ENCODE results near the gene SYTL2.

SYTL2 gene

GRCh38 chr11:85721191-85721590 lies 89.8 kb downstream of the SYTL2 start:
- DNase-seq, result no peak

- DNase-seq, result peak; percentile 96 to 99
Observed at GRCh38 chr11:85718991-85719807, 91.7 kb downstream of the SYTL2 start.

DNA sequence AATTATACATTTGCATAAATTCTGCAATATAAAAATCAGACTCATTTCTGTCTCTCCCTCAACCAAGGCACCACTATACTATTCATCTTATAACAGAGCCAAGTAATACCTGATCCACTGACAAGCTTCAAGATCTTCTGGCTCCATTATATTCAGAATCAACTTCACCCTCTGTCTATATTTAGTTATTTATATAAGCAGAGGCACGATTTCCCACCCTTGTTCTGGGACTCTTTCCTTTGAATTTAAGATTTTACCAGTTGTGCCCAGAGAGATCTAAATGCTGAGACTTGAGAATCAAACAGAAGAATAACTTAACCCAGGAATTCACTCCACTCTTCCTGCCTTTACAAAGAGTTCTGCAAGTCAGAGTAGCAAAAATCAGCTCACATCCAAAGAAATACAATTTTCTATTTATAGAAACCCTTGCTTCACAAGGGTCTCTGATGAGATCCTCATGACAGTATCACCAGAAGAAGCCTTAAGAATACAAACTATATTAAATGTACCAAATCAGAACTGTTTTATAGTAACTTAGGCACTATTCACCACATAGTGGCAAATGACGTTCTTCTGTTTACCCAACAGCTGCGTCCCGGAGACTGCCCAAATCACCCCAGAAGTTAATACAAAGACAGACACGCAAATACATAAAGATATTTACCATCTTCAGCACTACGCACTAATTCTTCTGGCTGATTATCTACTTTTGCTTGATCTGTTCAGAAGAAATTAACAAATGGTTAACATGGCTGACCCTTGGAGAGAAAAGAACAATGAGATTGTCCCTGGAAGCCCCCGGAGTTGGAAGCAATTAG lies 92.6 kb downstream of the SYTL2 start:
- DNase-seq, result no peak

GRCh38 chr11:85717429-85717828 lies 93.5 kb downstream of the SYTL2 start:
- no peak for DNase-seq

DNA sequence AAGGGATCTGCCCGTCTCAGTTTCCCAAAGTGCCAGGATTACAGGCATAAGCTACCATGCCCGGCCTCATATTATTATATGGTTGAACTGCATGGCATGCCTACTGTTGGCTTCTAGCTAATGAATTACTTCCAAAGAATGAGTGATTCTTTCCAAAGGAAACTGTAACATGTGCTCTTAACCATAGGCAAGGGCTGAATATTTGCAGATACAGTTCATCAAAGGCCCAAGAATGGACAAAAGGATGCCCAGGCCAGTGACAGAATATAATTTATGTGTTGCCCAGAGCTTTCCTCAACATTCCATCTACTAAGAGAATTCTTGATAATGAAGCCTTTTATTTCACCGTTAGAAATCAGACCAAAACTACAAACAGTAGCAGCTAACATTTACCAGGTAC lies 98.0 kb downstream of the SYTL2 start:
- DNase-seq, result no peak

DNA sequence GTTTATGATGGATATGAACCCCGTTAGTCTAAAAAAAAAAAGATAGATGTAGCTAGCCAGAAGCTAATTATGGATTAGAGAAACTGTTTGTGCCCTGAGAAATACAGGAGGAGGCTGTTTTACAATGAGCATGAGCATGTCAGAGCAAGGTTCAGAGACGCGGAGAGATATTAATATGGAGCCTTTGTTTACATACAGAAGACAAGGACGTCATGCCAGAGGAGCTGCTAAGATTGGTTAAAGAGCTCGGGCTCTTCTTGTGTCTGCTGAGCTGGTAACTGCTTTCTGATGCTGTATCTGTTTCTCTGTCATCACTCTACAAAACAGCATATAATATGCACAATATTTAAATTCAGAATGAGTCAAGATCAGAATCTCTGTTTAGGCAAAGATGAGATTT lies 100.0 kb downstream of the SYTL2 start:
- no peak for DNase-seq

DNA sequence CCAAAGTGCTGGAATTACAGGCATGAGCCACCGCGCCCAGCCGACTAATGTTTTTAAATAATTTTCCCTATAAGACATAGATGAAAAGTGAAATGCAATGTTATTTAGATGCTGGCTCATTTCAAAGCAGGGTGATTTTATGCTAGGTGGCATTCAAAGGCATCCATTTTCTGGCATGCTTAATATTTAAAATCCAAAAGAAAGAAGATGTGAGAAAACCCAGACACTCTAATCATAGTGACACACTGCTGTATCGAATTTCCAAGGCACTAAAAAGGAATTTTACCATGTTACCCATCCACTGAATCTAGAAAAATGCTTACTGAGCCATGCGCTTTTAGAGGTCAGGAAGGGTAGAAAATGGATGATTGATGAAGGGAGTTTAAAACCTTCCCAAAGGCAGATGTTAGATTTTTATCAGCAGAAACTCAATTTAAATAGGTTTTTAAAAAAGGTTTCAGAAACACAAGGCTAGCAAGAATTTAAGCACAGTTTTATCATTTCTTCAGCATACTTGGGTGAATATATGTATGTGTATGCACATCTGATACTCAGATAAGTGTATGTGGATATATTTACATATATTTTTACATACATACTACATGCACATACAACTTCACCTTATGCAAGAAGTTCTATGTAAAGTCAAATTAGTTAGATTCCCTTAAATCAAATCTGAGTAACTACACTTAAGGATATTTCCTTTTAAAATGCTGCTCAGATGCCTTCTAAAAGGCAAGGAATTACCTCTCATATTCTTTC lies 100.8 kb downstream of the SYTL2 start:
- DNase-seq, result no peak

GRCh38 chr11:85705800-85706199 lies 105.1 kb downstream of the SYTL2 start:
- DNase-seq, result no peak

DNA sequence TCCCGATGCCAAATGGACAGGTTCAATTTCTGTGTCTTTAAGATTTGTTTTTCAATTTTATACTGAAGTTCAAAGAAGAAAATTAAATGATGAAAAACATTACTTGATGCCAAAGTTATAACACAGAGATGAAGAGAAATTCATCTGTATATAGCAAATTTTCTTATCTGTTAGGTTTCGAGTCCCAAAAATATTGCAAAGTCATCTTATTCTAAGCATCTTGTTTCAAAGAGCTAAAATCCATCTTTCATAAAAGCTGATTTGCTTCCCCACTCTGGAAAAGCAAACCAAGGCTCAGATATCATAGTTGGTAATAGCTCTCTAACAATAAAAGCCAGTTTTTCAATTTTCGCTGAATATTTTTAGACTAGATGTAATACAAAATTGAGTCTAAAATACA lies 106.0 kb downstream of the SYTL2 start:
- DNase-seq, result no peak

DNA sequence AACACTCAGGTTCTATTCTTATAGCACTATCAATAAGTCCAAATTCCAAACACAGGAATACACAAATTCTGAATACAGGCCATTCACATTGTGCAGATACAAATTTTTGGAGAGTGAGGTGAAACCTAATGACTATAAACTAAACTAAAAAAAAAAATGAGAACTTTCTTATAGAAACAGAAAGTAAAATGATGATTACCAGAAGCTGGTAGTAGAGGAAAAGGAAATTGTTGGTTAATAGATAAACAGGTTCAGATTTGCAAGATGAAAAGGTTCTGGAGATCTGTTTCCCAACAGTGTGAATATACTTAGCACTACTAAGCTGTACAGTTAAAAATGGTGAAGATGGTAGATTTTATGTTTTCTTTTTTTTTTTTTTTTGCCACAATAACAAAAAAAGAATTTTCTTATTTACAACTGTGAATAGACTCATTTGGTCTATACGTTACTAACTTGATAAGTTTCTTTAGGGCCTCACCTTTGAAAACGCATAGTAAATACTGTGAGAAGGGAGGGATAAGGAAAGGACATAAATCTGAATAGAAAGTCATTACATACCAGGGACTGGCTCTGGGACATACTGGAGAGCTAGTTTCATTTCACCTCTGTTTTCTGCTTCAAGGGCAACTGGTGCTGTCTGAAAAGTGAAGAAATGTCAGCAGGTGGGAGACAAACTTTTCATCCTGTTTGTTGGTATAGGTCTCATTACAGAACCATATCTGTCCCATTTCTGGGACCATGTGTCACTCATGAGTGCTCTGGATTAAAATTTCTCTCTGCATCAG lies 110.8 kb downstream of the SYTL2 start:
- no peak for DNase-seq

DNA sequence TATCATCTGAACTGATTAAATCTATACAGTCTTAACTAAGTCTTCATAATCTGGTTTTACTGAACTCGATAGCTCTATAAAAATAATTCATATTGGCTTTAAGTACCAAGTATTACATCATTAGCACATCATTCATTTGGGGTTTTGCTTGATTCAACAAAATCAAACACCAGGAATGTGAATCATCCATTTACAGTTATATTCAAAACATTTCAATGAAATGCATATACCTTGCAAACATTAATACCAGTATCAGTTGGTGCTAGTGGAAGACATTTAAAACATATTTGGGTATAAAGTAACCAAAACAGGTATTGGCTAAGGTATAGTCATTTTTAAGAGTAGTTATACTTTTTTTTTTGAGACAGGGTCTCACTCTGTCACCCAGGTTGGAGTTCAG lies 112.7 kb downstream of the SYTL2 start:
- no peak for DNase-seq

- no peak for DNase-seq
Observed at GRCh38 chr11:85697747-85698146, 113.2 kb downstream of the SYTL2 start.

DNA sequence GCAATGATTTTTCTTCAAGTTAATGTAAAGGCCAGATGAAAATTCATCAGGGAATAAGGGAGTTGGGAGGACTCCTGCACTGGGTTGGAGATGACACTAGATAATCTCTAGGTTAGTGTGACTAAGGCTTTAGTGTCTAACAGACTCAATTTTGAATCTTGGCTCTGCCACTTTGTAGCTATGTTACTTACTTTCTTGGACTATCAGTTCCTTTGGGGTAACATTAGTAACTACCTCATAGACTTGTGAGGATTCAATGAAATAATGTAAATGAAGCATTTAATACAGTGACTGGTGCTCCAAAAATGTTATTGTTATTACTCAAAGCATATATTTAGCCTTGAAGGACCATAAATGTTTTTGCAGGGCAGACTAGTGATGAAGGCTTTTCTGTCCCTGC lies 115.4 kb downstream of the SYTL2 start:
- no peak for DNase-seq

- peak in 1 of 2 experiments; percentile 49 for DNase-seq
Observed at GRCh38 chr11:85694385-85694980, 116.5 kb downstream of the SYTL2 start.

GRCh38 chr11:85685820-85686459 lies 125.0 kb downstream of the SYTL2 start, which contains the start of gene CCDC89:
CCDC89 (minus strand) TSS chr11:85686195; CDS start chr11:85686130, 65 bp downstream.
- DNase-seq, result no peak

DNA sequence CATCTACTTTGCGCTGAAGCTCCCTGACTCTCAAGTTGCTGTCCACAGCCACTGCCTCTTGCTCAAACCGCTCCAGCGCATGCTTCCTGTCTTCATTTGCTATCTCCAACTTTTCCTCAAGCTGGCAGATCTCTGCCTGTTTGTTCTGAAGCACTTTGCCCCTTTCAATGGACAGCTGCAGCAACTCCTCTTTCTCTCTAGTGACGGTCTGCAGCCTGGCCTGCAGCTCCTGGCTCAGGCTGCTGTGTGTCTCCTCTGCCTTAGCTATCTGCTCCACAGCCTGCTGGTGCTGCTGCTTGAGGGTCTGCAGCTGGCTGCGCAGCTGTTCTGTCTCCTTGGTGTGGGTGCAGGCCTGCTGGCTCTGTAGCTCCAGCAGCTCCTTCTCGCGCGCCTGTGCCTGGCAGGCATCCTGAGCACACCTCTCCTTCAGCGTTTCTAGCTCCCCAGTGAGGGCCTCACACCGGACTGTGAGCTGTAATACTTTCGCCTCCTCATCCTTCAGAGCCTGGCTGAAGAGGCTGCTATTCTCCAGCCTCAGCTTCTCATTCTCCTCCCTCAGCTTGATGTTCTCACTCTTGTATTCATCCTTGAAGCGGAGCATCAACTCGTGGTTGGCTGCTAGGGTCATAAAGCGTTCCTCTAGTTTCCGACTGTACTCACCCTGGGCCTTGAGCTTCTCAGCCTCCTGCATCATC lies 125.7 kb downstream of the SYTL2 start:
- DNase-seq, result no peak

- DNase-seq, result no peak
Observed at GRCh38 chr11:85682330-85683305, 128.3 kb downstream of the SYTL2 start.

- no peak for DNase-seq
Observed at GRCh38 chr11:85680897-85681296, 130.0 kb downstream of the SYTL2 start.

GRCh38 chr11:85679576-85679975 lies 131.4 kb downstream of the SYTL2 start:
- no peak for DNase-seq

- DNase-seq, result no peak
Observed at GRCh38 chr11:85673393-85673792, 137.5 kb downstream of the SYTL2 start.
